AG09319 (cell line): ENCODE measurements around the gene MOB3B.

Experiments used
- DNase-seq: peaks from one replicate; pipeline ENCODE4 v3.0.0-alpha.2; 2010; ENCODE audit warnings: low read depth; ENCODE audit errors: extremely low read depth
- CTCF ChIP-seq: IDR thresholded peaks from 2 replicates; pipeline ENCODE4 v1.5.1; 2011; ENCODE audit warnings: low read depth, mild to moderate bottlenecking, inconsistent platforms, low read length, moderate library complexity

The MOB3B gene

GRCh38 chr9:27535701-27536118, 6.1 kb upstream of the MOB3B start:
- no peak for DNase-seq
- no peak for TF ChIP-seq CTCF

- no peak for DNase-seq
- TF ChIP-seq CTCF, result no peak
These were observed 5.1 kb upstream of the MOB3B start for GRCh38 chr9:27534658-27535209.

- TF ChIP-seq CTCF, result no peak
- no peak for DNase-seq
These were observed 4.5 kb upstream of the MOB3B start for GRCh38 chr9:27534131-27534530.

GRCh38 chr9:27533311-27533710, 3.7 kb upstream of the MOB3B start:
- TF ChIP-seq CTCF, result no peak
- DNase-seq, result no peak

GRCh38 chr9:27532046-27532445, 2.4 kb upstream of the MOB3B start:
- TF ChIP-seq CTCF, result no peak
- DNase-seq, result no peak

- no peak for TF ChIP-seq CTCF
- no peak for DNase-seq
These were observed 1.5 kb upstream of the MOB3B start for GRCh38 chr9:27530915-27531755.

- DNase-seq, result no peak
- TF ChIP-seq CTCF, result no peak
These were observed 713 bp downstream of the MOB3B start for GRCh38 chr9:27528886-27529315.
